NCI-H1105 treated with DMSO at 0.1 percent for 48 hours (cell line): ENCODE results near the gene ZBED6.
"Not testable (repeated sequence)": the region's sequence is repeated elsewhere in the genome, so short reads cannot be mapped to it uniquely, and the experiment has no call there.

ENCODE experiments used
- DNase-seq: peaks from one replicate; lab custom pipeline; 2025; lab: John Stamatoyannopoulos, UW

ZBED6 gene

GRCh38 chr1:203778789-203779188, 16.6 kb upstream of the ZBED6 start:
- no peak for DNase-seq

- no peak for DNase-seq
Measured at GRCh38 chr1:203781962-203782361, 13.5 kb upstream of the ZBED6 start.

GRCh38 chr1:203789966-203790365, 5.5 kb upstream of the ZBED6 start:
- DNase-seq: no peak

GRCh38 chr1:203791498-203791897, 3.9 kb upstream of the ZBED6 start:
- DNase-seq: no peak

GRCh38 chr1:203792486-203792885, 2.9 kb upstream of the ZBED6 start:
- no peak for DNase-seq

GRCh38 chr1:203793561-203793960, 1.9 kb upstream of the ZBED6 start:
- DNase-seq: not testable (repeated sequence)

GRCh38 chr1:203794764-203795440, 521 bp upstream of the ZBED6 start:
- DNase-seq: no peak

GRCh38 chr1:203796236-203796605, 798 bp downstream of the ZBED6 start:
- peak; percentile 22 for DNase-seq

- DNase-seq: no peak
Measured at GRCh38 chr1:203797216-203797615, 1.8 kb downstream of the ZBED6 start.

- DNase-seq: no peak
Measured at GRCh38 chr1:203797948-203798655, 2.7 kb downstream of the ZBED6 start.

- DNase-seq: no peak
Measured at GRCh38 chr1:203799157-203799556, 3.7 kb downstream of the ZBED6 start.

GRCh38 chr1:203799971-203800370, 4.5 kb downstream of the ZBED6 start:
- no peak for DNase-seq

GRCh38 chr1:203805689-203806088, 10.3 kb downstream of the ZBED6 start:
- DNase-seq: no peak

- no peak for DNase-seq
Measured at GRCh38 chr1:203807196-203807595, 11.8 kb downstream of the ZBED6 start.

GRCh38 chr1:203813581-203814341, 18.3 kb downstream of the ZBED6 start:
- DNase-seq: no peak

GRCh38 chr1:203818399-203818798, 23.0 kb downstream of the ZBED6 start:
- no peak for DNase-seq

GRCh38 chr1:203823306-203823705, 27.9 kb downstream of the ZBED6 start:
- DNase-seq: no peak

- no peak for DNase-seq
Measured at GRCh38 chr1:203826175-203826574, 30.8 kb downstream of the ZBED6 start.

GRCh38 chr1:203828002-203828401, 32.6 kb downstream of the ZBED6 start:
- no peak for DNase-seq

GRCh38 chr1:203828503-203828902, 33.1 kb downstream of the ZBED6 start:
- DNase-seq: no peak

- not testable (repeated sequence) for DNase-seq
Measured at GRCh38 chr1:203829247-203829646, 33.8 kb downstream of the ZBED6 start.

- no peak for DNase-seq
Measured at GRCh38 chr1:203835476-203835875, 40.1 kb downstream of the ZBED6 start.

- DNase-seq: no peak
Measured at GRCh38 chr1:203839081-203839480, 43.7 kb downstream of the ZBED6 start.
